ENCODE results near the gene WNT10A. TPM values are rescaled to one million over a fixed set of nuclear protein-coding genes. Genes with fewer than 3 reads are reported as not detected.
A peak's percentile ranks its signal among the peaks of the same experiment; 100 is the strongest.

WNT10A gene
- total RNA-seq, 1 donor from 2014 or later: not detected

DNA sequence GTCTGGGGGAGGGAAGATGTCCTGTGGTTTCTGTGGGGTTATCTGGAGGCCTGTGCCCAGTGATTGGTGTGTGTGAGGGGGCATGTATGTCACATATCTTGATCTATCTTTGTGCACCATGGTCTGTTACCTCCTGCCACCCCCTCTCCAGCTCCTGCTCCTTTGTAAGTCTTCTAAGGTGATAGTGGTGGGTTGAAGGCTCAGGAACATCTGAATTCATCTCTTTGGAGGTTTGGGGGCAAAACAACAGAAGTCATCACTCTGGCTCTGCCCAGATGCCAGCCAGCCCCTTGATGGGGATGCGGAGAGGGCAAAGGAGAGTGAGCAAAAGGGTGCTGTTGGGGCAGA lies 23.8 kb upstream of the WNT10A start:
- DNase-seq (ENCODE audit: low spot score in 2 of 2) (no peak), FAIRE-seq (no peak)

DNA sequence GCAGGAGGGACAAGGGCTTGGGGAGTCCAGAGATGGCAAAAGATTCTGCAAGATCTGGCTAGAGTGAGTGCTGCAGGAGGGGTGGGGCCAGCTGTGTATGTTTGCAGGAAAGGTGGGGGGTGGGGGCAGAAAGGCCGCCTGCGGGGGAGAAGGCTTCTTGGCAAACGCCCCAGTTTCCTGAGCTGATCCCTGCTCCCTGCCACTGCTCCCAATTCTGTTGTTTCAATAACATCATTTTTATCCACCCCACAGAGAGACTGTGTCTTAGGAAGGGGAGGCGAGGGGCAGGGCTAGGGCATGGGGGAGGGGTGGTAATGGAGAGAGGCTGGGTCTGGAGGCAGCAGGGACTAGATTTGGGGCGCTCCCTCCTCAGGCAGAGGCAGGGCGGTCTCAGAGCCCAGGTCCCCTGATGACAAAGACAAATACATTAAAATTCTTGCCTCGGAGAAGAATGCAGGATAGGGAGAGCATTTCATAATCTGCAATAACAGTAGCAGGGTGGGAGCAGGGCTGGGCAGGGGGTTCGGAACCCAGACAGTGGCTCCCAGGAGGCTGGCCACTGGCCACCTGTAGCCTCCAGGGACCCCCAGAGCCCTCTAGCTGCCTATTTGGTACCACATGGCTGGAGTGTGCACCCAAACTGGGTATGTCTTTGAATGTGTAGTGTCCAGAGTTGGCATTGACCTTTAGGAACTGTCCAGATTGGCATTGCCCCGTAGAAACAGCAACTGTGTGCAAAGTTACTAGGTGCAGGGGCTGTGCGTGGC lies 23.1 kb upstream of the WNT10A start:
- DNase-seq (ENCODE audit: low spot score in 2 of 2) (no peak), FAIRE-seq (no peak)

DNA sequence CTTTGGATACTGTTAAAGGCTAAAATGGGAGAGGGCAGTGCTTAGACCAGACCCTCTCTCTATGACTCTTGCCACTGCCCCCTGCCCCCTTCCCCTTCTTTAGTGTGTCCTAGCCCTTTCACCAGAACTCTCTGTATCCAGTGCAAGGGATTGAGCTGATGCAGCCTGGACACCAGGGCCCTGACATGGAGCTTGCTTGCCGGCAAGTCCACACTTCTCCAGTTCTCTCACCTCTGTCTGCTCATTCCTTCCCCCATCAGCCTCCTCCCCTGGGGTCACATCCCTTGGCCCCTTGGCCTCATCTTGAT lies 22.6 kb upstream of the WNT10A start:
- DNase-seq (ENCODE audit: low spot score in 2 of 2) (no peak), FAIRE-seq (no peak)

DNA sequence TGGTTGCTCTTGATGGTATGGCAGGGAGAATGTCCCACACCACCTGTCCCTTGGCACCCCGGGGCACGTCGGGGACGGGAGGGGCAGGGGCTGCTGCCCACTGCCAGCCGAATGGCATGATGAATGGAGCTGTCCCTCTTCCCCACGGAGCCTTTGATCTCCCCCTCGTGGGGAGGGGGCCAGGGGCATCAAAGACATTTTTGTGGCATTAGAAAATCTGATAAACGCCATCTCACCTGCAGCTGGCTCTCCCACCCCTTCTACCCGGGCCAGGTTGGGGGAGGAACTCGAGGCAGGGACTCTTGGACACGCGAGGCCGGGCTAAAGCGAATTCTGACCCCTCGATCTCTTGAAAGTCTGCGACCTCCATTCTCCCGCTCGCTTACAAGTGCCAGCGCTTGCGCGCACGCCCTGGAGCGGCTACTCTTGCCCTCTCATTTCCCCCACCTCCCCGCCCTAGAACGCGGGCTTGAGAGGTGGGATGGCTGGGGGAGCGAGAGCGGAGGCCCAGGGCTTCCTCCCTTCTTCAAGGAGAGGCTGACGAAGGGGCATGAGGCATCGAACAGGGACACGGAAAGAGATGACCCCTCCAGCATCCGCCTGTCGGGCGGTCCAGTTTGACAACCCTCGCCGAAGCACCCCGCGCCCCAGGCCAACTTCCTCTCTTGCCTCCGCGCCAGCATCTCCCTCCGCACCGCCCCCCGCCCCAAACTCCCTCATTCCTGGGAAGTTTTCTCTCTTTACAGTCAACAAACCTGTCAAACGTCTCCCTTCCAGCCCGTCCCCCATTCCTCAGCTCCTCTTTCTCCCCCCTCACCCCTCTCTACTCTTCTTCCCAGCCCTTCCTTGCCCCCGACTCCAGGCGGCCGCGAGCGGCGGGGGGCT lies 21.7 kb upstream of the WNT10A start:
- DNase-seq (ENCODE audit: low spot score in 2 of 2) (no peak), FAIRE-seq (no peak)

DNA sequence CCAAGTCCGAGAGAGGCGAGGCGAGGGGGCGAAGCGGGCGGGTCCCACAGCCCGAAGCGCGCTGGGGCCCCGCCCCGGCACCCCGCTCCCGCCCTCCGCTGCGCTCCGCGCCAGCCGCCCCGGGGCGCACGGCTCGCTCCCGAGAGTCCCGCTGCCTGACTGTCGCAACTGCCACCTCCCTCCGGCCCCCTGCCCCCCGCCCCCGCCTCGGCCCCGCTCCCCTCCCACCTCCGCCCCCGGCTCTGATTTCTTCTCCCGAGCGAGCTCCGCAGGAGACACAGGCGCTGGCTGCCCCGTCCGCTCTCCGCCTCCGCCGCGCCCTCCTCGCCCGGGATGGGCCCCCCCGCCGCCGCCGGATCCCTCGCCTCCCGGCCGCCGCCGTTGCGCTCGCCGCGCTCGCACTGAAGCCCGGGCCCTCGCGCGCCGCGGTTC lies 21.1 kb upstream of the WNT10A start, which contains the start of gene WNT6:
Gene WNT6 (plus strand): TSS at position 250 of the 432 bp plus-strand sequence. CDS start 233 bp downstream, outside the sequence.
- FAIRE-seq: no peak
- DNase-seq (ENCODE audit: low spot score in 2 of 2): no peak

DNA sequence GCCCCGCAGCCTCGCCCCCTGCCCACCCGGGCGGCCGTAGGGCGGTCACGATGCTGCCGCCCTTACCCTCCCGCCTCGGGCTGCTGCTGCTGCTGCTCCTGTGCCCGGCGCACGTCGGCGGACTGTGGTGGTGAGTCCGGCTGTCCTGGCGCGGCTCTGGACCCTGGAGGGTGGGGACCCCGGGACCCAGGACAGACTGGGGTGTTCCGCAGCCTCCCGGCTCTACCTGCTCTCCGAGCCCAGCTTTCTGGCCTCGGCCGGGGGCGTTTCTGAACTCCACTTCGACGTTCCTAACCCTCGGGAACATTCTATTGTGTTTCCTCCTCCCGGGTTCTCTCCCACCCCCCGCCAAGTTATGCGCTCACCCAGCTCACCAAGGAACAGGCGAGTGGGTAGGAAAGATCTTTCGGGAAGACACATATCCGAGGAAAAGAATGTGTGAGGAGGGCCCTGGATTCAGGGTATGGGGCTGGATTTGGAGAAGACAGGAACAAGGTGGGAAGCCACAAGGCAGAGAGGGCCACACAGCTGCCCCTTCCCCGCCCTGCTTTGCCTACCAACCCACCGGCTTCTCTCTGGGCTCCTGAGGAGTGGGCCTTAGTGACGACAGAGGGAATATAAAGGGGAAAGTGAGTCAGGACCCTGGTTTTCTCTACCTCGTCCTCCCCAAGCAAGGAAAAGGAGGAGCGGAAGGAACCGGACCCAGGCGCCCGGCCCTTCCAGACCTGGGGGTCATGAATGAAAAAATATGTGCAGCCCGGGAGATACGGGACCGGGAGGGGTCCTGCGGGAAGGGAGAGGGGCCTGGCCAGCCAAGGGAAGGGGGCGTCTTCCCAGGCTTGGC lies 20.4 kb upstream of the WNT10A start:
- DNase-seq (ENCODE audit: low spot score in 2 of 2) (no peak), FAIRE-seq (no peak)

DNA sequence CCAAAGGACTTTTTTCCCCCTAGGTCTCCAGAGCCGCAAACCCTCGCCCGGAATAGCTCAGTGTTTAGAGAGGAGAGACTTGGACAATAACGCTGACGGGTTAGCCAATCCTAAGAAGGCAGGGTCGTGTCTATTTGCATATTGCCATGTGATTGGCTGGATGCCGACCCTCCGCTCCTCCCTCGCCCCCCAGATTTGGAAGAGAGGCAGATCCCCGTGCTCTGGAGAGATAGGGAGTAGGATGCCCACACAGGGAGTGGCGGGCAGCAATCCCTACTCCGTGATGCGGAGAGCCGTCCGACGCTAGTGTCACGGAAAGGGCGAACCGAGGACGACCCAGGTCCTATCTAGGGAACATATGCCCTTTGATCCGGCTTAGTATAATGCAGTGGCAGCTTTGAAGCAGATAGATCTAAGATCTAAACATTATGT lies 19.7 kb upstream of the WNT10A start:
- DNase-seq (ENCODE audit: low spot score in 2 of 2) (no peak), FAIRE-seq (no peak)

DNA sequence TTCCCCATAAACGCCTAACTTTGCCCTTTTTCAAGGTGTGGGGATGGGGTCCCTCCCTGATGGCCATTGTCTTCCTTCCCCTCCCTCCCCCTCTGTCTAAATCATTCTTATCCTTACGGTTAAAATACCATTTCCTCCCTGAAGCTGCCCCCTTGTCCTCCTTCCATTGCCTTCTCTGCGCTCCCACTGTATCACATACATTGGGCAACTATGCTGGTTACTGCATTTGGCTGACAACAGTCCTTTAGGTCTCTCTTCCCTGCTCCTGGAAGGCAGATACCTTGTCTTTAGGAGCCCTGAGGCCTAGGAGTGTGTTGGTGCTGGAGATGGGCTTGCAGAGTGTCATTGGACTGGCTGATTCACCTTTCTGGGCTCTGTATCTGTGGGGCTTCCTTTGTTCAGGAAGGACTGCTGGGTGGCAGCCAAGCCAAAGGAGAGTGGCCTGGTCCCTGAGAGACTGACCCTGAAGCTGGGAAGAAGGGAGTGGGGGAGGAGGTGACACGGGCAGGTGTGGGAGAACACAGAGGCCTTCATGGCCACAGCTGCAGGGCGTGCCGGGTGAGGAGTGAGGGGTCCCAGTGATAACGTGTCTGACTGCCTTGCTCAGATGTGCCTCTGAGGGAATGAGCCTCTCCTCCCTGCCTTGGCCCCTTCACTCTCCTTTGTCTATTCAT lies 18.9 kb upstream of the WNT10A start:
- no peak for DNase-seq (ENCODE audit: low spot score in 2 of 2)
- FAIRE-seq: no peak

DNA sequence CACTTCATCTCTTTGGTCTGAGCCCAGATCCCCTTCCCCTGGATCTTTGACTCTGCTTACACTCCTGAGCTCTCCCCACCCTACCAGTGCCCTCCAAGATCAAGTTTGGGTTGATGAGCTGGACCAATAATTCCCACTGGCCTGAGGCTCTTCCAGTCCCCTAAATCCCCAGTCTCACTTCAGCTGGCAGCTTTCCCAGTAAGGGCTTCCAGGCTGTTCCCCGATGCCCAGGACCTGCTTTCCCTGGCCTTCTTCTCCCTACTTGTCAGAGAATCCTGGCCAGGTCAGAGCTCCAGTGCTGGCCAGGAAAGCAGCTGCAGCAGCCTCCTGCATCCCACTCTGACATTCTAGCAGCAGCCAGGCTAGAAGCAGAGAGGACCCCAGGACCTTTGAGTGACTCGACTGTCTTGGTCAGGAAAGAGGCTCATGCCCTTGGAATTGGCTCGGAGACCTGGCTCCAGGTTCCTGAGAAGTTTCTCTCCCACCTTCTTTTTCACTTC lies 17.6 kb upstream of the WNT10A start:
- DNase-seq (ENCODE audit: low spot score in 2 of 2): no peak
- no peak for FAIRE-seq

DNA sequence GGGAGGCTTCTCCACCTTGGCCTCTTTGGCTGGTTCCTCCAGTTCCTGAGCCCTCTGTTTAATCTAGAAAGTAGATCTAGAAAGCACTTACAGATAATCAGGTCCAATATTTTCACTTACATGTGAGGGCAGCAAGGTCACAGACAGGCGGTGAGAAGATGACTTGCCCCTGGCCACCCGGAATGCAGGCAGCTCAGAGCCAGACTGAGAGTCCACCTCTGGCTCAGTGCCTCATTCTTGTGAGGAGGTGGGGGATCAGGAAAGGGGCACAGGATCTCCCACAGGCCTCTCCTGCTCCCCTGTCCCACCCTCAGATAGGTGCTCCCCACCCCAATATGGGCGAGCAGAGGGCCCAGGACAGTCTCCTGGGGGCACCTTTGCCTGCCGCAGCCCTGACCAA lies 15.3 kb upstream of the WNT10A start:
- FAIRE-seq: no peak

DNA sequence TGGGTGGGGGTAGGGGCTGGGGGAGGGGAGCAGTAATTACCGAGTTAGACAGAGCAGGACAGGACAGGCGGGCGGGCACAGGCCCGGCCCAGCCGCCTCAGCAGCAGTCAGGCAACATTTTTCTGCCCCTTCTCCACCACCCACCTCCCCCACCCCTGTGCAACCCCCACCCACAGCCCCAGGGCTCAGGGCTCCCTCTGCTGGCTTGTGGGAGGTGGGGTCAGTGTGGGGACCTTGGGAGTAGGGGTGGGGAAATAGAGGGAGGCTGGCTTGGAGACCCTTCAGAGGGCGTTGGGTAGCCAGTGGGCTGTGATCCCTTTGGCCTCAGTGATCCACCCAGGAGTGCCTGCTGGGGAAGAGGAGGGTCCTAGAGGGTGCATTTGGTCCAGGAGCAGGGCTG lies 14.7 kb upstream of the WNT10A start:
- no peak for FAIRE-seq

More for the DNA sequence above, 15.3 kb upstream of the WNT10A start:
- DNase-seq (ENCODE audit: low spot score in 2 of 2): no peak

DNA sequence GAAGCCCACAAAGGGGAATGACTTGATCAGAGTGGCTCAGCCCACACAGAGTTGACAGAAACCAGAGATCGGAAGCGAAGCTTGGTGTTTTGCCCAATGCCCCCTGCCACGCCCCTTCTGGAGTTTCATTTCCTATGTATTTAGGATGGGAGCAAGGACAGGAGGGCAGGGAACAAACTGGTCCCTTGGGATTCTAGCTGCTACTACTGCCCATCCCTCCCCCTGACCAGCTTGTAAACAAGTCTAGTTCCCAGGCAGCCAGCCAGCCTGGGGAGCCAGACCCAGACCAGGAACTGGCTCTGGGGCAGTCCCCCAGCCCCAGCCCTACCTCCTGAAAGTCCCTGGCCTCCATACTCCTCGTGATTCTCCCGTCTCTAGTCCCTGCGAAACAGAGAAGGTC lies 12.8 kb upstream of the WNT10A start:
- FAIRE-seq (no peak), DNase-seq (ENCODE audit: low spot score in 2 of 2) (no peak)

More for the DNA sequence above, 14.7 kb upstream of the WNT10A start:
- DNase-seq (ENCODE audit: low spot score in 2 of 2): no peak

DNA sequence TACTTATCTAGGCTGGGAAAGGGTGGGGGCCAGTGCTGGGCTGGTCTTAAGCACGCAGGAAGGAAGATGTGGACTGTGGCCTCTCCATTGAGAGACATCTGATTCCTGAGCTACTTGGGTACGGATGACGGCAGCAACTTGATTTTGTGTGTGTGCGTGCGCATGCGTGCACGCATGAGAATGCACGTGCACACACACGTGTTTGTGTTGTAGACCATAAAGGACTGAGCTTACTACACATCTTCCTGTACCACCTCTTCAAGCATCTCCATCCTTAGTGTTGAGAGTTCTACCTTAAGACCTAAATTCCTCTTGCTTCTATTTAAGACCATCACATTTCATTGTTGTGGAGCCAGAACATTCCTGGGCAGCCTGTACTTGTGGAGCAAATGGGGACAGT lies 11.6 kb upstream of the WNT10A start:
- no peak for FAIRE-seq

DNA sequence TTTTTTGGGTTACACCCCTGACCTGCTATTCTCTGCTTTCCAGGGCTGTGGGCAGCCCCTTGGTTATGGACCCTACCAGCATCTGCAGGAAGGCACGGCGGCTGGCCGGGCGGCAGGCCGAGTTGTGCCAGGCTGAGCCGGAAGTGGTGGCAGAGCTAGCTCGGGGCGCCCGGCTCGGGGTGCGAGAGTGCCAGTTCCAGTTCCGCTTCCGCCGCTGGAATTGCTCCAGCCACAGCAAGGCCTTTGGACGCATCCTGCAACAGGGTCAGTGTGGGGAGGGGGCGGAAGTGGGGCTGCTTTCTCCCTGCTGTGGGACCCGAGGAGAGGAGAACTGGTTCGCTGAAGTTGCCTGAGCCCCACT lies 9.7 kb upstream of the WNT10A start:
- FAIRE-seq: no peak
- DNase-seq (ENCODE audit: low spot score in 2 of 2): no peak

More for the DNA sequence above, 11.6 kb upstream of the WNT10A start:
- DNase-seq (ENCODE audit: low spot score in 2 of 2): no peak

DNA sequence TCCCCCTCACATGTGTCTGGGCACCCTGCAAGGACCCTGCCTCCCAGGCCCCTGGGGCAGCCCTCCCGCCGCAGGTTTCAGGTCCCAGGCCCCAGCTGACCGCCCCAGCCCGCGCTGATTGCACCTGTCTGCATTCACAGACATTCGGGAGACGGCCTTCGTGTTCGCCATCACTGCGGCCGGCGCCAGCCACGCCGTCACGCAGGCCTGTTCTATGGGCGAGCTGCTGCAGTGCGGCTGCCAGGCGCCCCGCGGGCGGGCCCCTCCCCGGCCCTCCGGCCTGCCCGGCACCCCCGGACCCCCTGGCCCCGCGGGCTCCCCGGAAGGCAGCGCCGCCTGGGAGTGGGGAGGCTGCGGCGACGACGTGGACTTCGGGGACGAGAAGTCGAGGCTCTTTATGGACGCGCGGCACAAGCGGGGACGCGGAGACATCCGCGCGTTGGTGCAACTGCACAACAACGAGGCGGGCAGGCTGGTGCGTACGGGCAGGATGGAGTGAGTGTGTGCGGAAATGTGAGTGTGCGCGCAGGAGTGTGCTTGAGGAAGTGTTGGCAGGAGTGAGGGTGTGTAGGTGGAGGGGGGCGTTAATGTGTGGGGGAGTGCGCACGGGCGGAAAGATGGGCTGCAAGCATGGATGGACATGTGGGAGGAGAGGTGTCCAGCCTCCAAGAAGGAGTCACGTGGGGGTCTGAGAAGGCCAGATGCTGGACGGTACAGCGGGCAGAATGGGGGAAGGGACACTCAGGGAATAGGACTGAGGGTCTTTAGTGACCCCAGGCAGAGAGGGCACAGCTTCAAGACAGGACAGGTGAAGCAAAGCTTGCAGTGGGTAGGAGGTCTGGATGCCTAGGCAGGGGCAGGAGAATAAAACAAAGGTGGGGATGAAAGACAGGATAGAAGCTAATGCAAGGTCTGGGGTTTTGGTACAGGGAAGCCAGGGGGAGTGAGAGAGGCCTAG lies 9.0 kb upstream of the WNT10A start:
- FAIRE-seq: no peak
- DNase-seq (ENCODE audit: low spot score in 2 of 2): peak in 1 of 2 donors; percentile 54

DNA sequence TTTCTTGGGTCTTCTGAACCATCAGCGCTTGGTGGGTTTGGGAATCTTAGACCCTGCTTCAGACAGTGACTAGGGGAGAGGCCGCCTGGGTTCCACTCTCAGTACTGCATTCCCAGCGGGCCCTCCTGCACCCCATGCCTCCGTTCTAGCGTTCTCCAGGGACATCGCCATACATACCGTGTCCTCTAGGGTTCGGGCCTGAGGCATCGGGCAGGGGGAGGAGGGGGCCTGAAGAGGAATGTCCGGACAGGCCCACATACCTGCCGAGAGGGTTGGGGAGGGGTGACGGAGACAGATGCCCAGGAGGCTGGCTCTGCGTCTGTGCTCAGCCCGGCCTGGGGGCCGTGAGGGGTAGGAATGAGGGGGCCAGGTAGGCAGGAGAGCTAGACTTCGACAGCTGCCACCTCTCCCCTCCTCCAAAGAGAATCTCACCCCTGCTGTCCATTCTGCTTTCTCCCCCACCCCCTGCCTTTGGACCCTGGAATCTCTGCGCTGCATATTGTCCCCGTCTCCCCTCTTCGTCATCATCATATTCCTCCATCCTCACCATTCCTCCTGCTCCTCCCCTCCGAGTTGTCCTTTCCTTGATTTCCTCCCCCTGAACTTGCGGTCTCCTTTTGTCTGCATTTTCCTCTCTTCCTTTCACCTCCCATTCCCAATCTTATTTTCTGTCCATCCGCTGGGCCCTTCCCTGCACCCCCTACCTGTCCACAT lies 7.8 kb upstream of the WNT10A start:
- DNase-seq (ENCODE audit: low spot score in 2 of 2) (no peak), FAIRE-seq (no peak)

DNA sequence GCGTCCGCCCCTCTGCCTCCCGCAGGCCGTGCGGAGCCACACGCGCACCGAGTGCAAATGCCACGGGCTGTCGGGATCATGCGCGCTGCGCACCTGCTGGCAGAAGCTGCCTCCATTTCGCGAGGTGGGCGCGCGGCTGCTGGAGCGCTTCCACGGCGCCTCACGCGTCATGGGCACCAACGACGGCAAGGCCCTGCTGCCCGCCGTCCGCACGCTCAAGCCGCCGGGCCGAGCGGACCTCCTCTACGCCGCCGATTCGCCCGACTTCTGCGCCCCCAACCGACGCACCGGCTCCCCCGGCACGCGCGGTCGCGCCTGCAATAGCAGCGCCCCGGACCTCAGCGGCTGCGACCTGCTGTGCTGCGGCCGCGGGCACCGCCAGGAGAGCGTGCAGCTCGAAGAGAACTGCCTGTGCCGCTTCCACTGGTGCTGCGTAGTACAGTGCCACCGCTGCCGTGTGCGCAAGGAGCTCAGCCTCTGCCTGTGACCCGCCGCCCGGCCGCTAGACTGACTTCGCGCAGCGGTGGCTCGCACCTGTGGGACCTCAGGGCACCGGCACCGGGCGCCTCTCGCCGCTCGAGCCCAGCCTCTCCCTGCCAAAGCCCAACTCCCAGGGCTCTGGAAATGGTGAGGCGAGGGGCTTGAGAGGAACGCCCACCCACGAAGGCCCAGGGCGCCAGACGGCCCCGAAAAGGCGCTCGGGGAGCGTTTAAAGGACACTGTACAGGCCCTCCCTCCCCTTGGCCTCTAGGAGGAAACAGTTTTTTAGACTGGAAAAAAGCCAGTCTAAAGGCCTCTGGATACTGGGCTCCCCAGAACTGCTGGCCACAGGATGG lies 7.1 kb upstream of the WNT10A start:
- FAIRE-seq (no peak), DNase-seq (ENCODE audit: low spot score in 2 of 2) (no peak)

All from frontal cortex (tissue), 4 donors.